Stimulated activated CD8-positive, alpha-beta memory T cell treated with anti-CD3 and anti-CD28 coated beads, Interleukin-12 subunit alpha, Interleukin-12 subunit beta, amount 100 ng/mL, for 1 hour (primary cell): ENCODE results near the gene TGFBR3.

Experiments
- DNase-seq: peaks from one replicate; pipeline ENCODE4 v3.0.0-alpha.2; 2020; ENCODE audit warnings: low read depth

TGFBR3 gene

DNA sequence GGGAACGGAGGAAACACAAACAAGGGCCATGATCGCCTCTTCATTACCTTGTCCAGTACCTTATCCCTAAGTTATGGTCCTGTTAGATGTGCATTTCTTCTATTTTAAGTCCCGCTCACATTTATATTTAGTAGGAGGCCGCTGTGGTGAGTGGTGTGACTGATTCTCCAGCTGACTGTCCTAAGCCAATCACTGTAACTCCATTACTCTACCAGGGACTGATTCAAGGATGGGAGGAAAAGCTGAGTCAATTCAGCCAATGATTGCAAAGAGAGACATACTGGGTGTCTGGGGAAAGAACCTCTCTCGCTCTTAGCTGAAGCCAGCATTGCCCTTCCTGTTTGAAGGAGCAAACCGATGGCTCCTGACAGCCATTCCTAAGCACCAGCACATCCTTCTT lies 59.7 kb downstream of the TGFBR3 start:
- no peak for DNase-seq

- DNase-seq, result no peak
These were observed 64.7 kb downstream of the TGFBR3 start for GRCh38 chr1:91821126-91821868.

DNA sequence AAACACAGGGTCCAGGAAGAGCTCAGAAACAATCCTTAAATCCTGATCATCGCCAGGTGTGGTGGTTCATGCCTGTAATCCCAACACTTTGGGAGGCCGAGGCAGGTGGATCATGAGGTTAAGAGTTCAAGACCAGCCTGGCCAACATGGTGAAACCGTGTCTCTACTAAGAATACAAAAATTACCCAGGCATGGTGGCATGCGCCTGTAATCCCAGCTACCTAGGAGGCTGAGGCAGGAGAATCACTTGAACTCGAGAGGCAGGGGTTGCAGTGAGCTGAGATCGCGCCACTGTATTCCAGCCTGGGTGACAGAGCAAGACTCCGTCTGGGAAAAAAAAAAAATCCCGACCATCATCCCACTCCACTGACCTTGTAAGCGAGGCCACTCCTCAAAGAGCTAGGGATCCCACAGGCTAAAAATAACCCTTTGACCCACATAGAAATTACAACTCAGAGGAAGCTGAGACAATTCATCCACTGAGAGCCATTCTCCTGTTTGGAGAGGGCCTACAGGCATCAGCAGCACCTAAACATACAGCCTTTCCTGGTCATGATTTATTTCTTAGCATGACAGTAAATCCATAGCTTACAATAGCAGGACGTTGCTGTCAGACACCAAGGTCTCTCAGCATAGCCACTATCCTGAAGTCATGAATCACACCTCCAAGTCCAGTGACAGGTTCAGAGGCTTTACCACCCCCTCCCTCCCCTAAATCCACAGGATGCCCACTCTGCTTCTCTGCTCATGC lies 66.7 kb downstream of the TGFBR3 start:
- no peak for DNase-seq

- DNase-seq, result no peak
These were observed 67.3 kb downstream of the TGFBR3 start for GRCh38 chr1:91818713-91818975.

DNA sequence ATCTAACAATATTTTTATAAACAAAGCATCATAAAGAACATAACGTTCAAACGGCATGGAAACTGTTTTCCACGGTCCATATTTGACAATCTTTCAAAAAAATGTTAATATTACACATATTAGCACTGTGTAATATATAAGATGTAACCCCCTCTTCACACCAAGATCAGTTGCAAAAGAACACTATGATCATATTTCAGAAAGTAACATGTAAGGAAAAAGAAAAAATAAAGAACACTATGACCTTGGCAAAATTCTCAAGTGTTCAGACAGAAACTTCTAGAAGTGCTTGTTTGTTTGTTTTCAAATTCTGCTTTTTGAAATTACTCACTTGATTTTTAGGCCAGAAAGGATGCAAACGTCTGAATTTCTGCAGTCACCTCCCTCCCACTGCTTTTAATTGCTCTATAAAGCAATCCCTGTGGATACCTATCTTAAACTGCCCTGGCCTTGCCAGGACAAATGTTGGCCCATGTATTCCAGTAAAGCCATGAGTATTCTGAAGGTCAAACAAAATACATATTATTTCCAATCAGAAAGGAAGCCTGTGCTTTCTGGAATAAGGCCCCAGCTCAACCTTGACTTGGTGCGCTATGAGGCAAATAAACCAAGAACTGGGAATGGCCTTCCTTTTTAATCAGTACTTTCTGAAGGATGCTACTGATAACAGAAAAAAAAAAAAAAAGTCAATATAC lies 68.6 kb downstream of the TGFBR3 start:
- no peak for DNase-seq

DNA sequence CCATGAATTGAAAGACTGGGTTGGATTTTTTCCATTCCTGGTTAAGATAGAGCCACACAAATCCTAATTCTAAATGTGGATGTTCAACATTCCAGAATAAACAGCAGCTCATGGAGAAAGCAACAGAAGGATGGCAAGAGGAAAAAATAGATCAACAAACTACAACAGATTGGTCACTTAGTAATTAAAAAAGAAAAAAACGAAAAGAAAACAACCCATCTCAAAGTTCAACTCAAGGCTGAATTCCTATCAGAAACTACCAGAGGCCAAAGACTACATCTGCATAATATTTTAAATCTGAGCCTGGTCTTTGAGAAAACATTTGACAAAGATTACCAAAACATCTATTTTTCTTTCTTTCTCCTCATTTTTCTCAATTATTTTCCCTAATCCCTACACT lies 69.9 kb downstream of the TGFBR3 start:
- DNase-seq, result no peak

DNA sequence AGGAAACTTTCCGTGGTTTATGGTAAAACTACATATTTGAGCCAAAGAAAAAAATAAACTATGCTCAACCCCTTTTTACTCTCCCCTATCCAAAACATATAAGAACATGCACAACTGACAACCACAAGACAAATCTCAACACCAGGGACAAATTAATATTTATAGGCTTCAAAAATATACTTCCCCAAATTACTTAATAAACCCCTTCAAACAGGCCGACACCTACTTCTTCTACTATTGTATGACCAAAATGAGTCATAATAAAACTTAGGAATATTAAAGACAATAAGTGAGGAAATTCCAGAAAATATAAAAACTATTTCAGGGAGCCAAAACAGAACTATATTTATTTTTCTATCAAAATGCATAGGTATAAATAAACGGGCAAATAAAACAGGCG lies 71.5 kb downstream of the TGFBR3 start:
- no peak for DNase-seq

- DNase-seq, result no peak
These were observed 72.1 kb downstream of the TGFBR3 start for GRCh38 chr1:91813813-91814212.

- DNase-seq, result no peak
These were observed 74.5 kb downstream of the TGFBR3 start for GRCh38 chr1:91811363-91812025.

GRCh38 chr1:91809317-91809716 lies 76.6 kb downstream of the TGFBR3 start:
- DNase-seq, result no peak

- no peak for DNase-seq
These were observed 77.9 kb downstream of the TGFBR3 start for GRCh38 chr1:91807921-91808620.

DNA sequence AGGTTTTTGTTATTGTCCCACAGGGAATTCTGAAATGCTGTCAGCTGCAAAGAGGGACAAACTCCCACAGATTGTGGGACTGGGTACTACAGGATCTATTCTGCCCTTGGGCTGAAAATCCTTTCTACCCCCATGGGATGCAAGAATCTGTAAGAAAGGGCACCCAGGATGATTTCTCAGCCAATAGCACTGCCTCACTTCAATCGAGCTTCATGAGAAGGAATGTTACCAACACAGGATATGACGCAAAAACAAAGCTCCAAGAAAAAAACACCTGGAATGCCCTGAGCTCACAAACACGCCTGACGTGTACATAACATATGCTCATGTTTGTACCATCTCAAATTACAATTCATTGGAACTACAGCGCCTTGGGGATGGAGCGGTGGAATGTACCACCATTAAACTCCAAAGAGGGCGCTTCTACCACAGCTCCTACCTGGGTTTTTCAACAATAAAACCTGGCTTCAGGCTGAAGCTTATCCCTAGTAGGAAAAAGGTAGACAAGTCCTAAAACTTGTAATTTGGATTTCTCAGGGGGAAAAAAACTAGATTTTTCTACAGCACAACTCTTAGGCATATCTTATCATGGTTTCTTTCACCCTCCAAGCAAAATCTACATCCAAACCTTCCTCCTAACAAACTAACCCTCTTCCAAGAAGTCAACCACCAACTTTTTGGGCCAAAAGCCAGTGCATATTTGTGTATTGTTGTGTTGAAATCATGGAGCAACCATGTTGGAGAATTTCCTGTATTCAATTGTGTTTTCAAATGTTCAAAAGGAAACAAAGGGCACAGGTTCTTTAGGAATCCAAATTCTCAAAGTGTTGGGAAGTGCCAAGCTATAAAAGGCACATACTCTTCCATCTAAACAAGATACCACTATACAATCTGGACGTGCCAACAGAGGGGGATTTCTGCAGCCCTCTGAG lies 78.9 kb downstream of the TGFBR3 start:
- no peak for DNase-seq

- no peak for DNase-seq
These were observed 79.7 kb downstream of the TGFBR3 start for GRCh38 chr1:91806181-91806768.

DNA sequence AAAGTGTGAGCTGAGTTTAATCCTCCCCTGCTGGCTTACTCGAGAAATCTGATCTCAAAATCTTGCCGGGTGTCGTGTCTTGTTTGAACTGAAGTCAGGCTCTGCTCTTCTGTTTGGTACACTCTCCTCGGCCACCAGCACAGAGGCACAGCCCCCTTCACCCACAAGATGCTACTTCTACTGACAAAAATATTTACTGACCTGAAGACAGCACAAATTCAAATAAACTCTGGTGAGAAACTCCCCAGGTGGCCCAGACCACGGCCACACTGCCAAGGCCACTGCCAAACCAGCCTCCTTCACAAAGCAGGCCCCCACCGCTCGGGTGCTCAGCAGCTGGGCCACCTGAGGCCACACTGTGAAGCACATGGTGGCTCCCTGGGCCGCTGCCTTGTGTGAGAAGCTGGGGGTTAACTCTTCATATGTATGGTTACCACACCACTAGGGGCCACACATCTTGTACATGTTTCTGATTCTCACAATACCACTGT lies 80.6 kb downstream of the TGFBR3 start:
- DNase-seq, result no peak

GRCh38 chr1:91804546-91805023 lies 81.4 kb downstream of the TGFBR3 start:
- peak; percentile 56 for DNase-seq

DNA sequence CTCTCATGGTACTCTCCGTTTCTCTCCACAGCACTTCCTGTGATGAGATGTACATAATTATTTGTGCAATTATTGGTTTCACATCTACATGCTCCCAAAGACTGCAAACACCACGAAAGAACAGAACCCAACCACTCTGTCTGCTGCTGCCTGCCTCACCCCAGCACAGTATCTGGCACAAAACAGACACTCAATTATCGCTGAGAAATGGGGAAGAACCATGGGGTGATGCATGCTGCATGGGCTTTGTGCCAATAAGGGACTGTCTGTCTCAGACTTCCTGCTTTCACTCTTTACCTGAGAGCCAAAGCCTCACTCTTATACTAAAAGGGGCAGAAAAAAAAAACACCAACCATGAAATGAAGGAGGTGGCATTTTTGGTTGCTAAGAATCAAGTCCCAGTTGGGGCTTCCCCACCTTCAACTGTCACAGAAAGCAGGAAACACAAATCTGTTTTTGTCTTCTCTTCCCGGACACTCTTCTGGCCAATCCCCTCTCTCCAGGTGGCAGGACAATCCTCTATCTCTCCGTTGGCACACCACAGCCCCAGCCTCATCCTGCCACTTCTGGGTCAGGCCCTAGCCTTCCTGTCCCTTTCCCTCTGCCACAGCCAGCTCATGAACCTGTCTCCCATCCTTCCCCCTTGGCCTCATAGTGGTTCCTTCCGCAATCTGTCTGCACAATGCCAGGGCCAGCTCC lies 82.0 kb downstream of the TGFBR3 start:
- DNase-seq, result peak; percentile 57

GRCh38 chr1:91803123-91803522 lies 82.8 kb downstream of the TGFBR3 start:
- DNase-seq, result no peak

GRCh38 chr1:91801496-91802115 lies 84.3 kb downstream of the TGFBR3 start:
- DNase-seq, result no peak

DNA sequence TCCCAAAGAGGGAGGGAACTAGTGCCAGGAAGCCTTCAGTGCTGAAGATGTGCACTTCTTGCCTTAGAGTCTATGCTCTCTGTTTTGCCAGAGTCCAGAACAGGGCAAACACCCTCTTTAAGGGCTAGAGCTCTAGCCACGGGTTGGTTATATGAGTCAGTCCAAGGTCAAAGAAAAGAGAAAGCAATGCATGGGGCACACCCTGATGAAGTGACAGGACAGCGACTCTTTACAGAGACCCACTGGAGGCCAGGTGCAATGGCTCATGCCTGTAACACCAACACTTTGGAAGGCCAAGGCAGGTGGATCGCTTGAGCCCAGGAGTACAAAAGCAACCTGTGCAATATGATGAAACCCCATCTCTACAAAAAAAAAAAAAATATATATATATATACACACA lies 86.1 kb downstream of the TGFBR3 start:
- DNase-seq, result no peak
